ENCODE results near the gene USO1. TPM values are rescaled to one million over a fixed set of nuclear protein-coding genes. Genes with fewer than 3 reads are reported as not detected.

The USO1 gene
- total RNA-seq, 4 donors from 2014 or later = 74.4 to 111 (median 87.9) TPM

GRCh38 chr4:75834095-75834771 lies 109.9 kb downstream of the USO1 start:
- Histone ChIP-seq H3K27ac (no peak overlapping the region), H3K4me3 (no peak overlapping the region), H3K36me3 (no peaks in the 10 kb centered on the region), H3K27me3 (no peaks in the 10 kb centered on the region), H3K4me1 (no peaks in the 10 kb centered on the region), H3K9me3 (no peaks in the 10 kb centered on the region)
- ATAC-seq = no peak
- TF ChIP-seq EP300 (IDR thresholded peaks at IDR 0.05) (no peak), CTCF (IDR thresholded peaks at IDR 0.05) (no peak), POLR2A (IDR thresholded peaks at IDR 0.05) (no peak), POLR2AphosphoS5 (IDR thresholded peaks at IDR 0.05) (no peak)
- 63% methylated on average over 1 of the region's 1 CpG; no CpG with 5 or more reads in 1 of the 2 donors for WGBS, 2 donors (ENCODE audit: low coverage in 1 of 2)

- TF ChIP-seq POLR2A (IDR thresholded peaks at IDR 0.05) (no peak), POLR2AphosphoS5 (IDR thresholded peaks at IDR 0.05) (no peak), EP300 (IDR thresholded peaks at IDR 0.05) (no peak), CTCF (IDR thresholded peaks at IDR 0.05) (no peak)
- H3K27ac ChIP-seq = no peak overlapping the region
- H3K9me3 ChIP-seq = no peaks in the 10 kb centered on the region
- ATAC-seq = no peak
- WGBS, 2 donors (ENCODE audit: low coverage in 1 of 2) = 100% methylated on average over 2 of the region's 2 CpGs
- no peaks in the 10 kb centered on the region for H3K4me1 ChIP-seq
- H3K27me3 ChIP-seq = no peaks in the 10 kb centered on the region
- no peak overlapping the region for H3K4me3 ChIP-seq
- H3K36me3 ChIP-seq = no peaks in the 10 kb centered on the region
These were observed 110.4 kb downstream of the USO1 start for GRCh38 chr4:75834772-75835154.

GRCh38 chr4:75841641-75842520 lies 117.5 kb downstream of the USO1 start:
- no peaks in the 10 kb centered on the region for H3K27me3 ChIP-seq
- TF ChIP-seq EP300 (IDR thresholded peaks at IDR 0.05) (no peak), POLR2AphosphoS5 (IDR thresholded peaks at IDR 0.05) (no peak), POLR2A (IDR thresholded peaks at IDR 0.05) (no peak), CTCF (IDR thresholded peaks at IDR 0.05) (no peak)
- no peak overlapping the region for H3K4me3 ChIP-seq
- no peaks in the 10 kb centered on the region for H3K36me3 ChIP-seq
- H3K4me1 ChIP-seq = peaks cover 0 to 3% (median 0%) of the 10 kb centered on the region in 3 donors
- no peaks in the 10 kb centered on the region for H3K9me3 ChIP-seq
- WGBS, 2 donors (ENCODE audit: low coverage in 1 of 2) = 46 to 65% methylated on average over 7 to 8 of the region's 8 CpGs
- no peak overlapping the region for H3K27ac ChIP-seq
- no peak for ATAC-seq

- TF ChIP-seq POLR2A (IDR thresholded peaks at IDR 0.05) (no peak), CTCF (IDR thresholded peaks at IDR 0.05) (no peak), POLR2AphosphoS5 (IDR thresholded peaks at IDR 0.05) (no peak), EP300 (IDR thresholded peaks at IDR 0.05) (no peak)
- ATAC-seq = no peak
- Histone ChIP-seq H3K27me3 (no peaks in the 10 kb centered on the region), H3K4me3 (no peak overlapping the region), H3K36me3 (no peaks in the 10 kb centered on the region), H3K9me3 (no peaks in the 10 kb centered on the region), H3K4me1 (peaks cover 0 to 6% (median 3%) of the 10 kb centered on the region in 3 donors), H3K27ac (no peak overlapping the region)
- 95 to 100% methylated on average over 2 to 4 of the region's 4 CpGs for WGBS, 2 donors (ENCODE audit: low coverage in 1 of 2)
These were observed 119.2 kb downstream of the USO1 start for GRCh38 chr4:75843596-75843995.

Measured in gastroesophageal sphincter (tissue), 4 donors.